ENCODE results near the gene SPTLC2. TPM values are rescaled to one million over a fixed set of nuclear protein-coding genes. Genes with fewer than 3 reads are reported as not detected.
A peak's percentile ranks its signal among the peaks of the same experiment; 100 is the strongest.

Gene SPTLC2
- total RNA-seq, 1 experiment from 2014 or later = 45.9 TPM

DNA sequence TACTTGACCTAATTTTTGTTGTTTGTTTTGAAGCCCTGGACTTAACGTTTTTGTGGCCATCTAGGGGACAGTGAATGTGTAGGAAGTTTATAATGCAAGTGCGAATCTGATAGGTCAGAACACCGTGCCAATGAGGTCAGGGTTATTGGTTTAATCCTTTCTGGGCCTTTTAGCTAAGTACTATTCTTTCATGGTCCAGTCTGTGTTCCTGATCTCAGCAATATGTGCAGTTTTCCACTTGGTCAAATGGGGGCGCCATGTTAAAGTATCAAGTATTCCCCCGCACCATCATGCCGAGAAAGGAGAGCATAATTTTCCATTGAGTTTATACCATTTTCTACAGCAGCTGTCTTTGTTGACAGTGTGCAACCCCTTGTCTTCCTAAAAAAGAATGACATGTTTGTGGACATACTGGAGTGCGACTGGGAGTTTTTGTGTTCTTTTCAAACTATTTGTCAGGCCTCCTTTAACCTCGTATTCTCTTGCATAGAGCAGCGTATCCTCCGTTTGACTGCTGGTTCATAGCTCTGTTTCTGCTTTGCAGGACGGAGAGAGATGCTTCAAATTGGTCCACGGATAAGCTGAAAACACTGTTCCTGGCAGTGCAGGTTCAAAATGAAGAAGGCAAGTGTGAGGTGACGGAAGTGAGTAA, 157.2 kb downstream of the SPTLC2 start:
- H3K4me3 Mint-ChIP-seq (ENCODE audit: low read depth, unreplicated experiment) = peak overlapping the region; percentile 91
- no peaks in the 10 kb centered on the region for H3K27me3 Mint-ChIP-seq (ENCODE audit: unreplicated experiment)
- TF ChIP-seq, protein P1, sequence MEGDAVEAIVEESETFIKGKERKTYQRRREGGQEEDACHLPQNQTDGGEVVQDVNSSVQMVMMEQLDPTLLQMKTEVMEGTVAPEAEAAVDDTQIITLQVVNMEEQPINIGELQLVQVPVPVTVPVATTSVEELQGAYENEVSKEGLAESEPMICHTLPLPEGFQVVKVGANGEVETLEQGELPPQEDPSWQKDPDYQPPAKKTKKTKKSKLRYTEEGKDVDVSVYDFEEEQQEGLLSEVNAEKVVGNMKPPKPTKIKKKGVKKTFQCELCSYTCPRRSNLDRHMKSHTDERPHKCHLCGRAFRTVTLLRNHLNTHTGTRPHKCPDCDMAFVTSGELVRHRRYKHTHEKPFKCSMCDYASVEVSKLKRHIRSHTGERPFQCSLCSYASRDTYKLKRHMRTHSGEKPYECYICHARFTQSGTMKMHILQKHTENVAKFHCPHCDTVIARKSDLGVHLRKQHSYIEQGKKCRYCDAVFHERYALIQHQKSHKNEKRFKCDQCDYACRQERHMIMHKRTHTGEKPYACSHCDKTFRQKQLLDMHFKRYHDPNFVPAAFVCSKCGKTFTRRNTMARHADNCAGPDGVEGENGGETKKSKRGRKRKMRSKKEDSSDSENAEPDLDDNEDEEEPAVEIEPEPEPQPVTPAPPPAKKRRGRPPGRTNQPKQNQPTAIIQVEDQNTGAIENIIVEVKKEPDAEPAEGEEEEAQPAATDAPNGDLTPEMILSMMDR (IDR thresholded peaks at IDR 0.05; ENCODE audit: unreplicated experiment) = peak; percentile 52
- H3K27ac Mint-ChIP-seq (ENCODE audit: unreplicated experiment) = peak overlapping the region; percentile 95
- peaks cover 12% of the 10 kb centered on the region for H3K4me1 Mint-ChIP-seq (ENCODE audit: low read depth, unreplicated experiment)
- H3K9me3 Mint-ChIP-seq (ENCODE audit: low read depth, unreplicated experiment) = no peaks in the 10 kb centered on the region
- peaks cover 61% of the 10 kb centered on the region for H3K36me3 Mint-ChIP-seq (ENCODE audit: insufficient read depth, unreplicated experiment)
- peak; percentile 63 for DNase-seq
- TSS peak; percentile 44 for BruUV-seq (replicated peaks)
- CTCF ChIA-PET = interaction anchor here (1.3 kb wide), 1 partner anchor 39 kb away, joined by 3 read pairs; the partner anchor contains the start of gene ISM2
- intact Hi-C loops (cut with micrococcal nuclease; ENCODE audit: unreplicated experiment) = loop anchor here (2.0 to 5.0 kb wide), 2 partner anchors 137 to 248 kb away; partner anchors contain the start of genes GSTZ1 and POMT2

DNA sequence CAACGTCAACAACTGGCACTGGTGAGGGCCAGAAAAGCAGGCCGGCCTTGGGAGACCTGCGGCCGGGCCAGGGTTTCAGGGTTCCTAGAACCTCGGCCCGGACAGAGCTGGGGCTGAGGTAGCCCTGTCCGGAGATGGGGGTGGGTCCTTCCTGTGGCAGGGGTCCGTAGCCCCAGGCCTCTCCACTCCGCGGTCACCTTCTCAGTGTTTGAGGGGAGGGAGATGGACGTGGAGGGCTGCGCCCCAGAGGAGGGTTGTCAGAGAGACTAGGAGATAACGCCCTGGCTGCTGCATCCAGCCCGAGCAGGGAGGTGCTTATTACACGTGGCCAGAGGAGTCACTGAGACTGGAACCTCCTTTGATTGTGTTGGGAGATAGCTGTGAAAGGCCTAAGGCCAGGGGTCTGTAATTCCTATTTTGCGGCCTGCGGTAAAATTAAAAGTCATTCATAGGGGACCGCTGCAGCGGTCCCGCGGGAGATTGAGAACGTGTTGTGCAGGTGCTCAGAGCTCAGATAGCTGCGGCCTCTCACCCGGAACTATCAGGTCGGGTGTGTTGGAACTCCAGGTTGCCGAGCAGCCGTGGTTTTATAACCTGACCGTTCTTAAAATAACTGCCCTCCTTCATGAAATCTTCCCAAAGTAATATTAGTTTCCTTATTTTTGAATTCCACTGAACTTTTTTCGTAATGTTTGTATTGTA, 158.0 kb downstream of the SPTLC2 start:
- peaks cover 12% of the 10 kb centered on the region for H3K4me1 Mint-ChIP-seq (ENCODE audit: low read depth, unreplicated experiment)
- no peaks in the 10 kb centered on the region for H3K27me3 Mint-ChIP-seq (ENCODE audit: unreplicated experiment)
- no TSS peak for BruUV-seq (replicated peaks)
- peak overlapping the region; percentile 95 for H3K27ac Mint-ChIP-seq (ENCODE audit: unreplicated experiment)
- H3K9me3 Mint-ChIP-seq (ENCODE audit: low read depth, unreplicated experiment) = no peaks in the 10 kb centered on the region
- intact Hi-C loops (cut with micrococcal nuclease; ENCODE audit: unreplicated experiment) = loop anchor here (2.0 to 5.0 kb wide), 2 partner anchors 136 to 248 kb away; partner anchors contain the start of genes GSTZ1 and POMT2
- DNase-seq = peak; percentile 9
- peak overlapping the region; percentile 91 for H3K4me3 Mint-ChIP-seq (ENCODE audit: low read depth, unreplicated experiment)
- H3K36me3 Mint-ChIP-seq (ENCODE audit: insufficient read depth, unreplicated experiment) = peaks cover 55% of the 10 kb centered on the region
- CTCF ChIA-PET = interaction anchor here (1.3 kb wide), 1 partner anchor 40 kb away, joined by 3 read pairs; the partner anchor contains the start of gene ISM2
- TF ChIP-seq, protein P1 (IDR thresholded peaks at IDR 0.05; ENCODE audit: unreplicated experiment) = no peak

GRCh38 chr14:77457522-77458248, 158.8 kb downstream of the SPTLC2 start, which contains the start of the genes AHSA1 and VIPAS39:
Gene AHSA1 (plus strand): TSS chr14:77458093. CDS start chr14:77458190, 97 bp downstream.
Gene VIPAS39 (minus strand): TSS chr14:77457601. CDS start chr14:77454102, 3,499 bp downstream.
- peak; percentile 92 for DNase-seq
- TF ChIP-seq, protein P1 (IDR thresholded peaks at IDR 0.05; ENCODE audit: unreplicated experiment) = no peak
- CTCF ChIA-PET = no interaction called here
- Mint-ChIP-seq H3K27ac (ENCODE audit: unreplicated experiment) (peak within 1 kb of the TSS; percentile 95), H3K4me1 (ENCODE audit: low read depth, unreplicated experiment) (peaks cover 12% of the 10 kb centered on the region), H3K36me3 (ENCODE audit: insufficient read depth, unreplicated experiment) (peaks cover 61% of the 10 kb centered on the region), H3K4me3 (ENCODE audit: low read depth, unreplicated experiment) (peak within 1 kb of the TSS; percentile 91), H3K27me3 (ENCODE audit: unreplicated experiment) (no peaks in the 10 kb centered on the region), H3K9me3 (ENCODE audit: low read depth, unreplicated experiment) (no peaks in the 10 kb centered on the region)
- intact Hi-C loops (cut with micrococcal nuclease; ENCODE audit: unreplicated experiment) = loop anchor here (2.0 to 5.0 kb wide), 2 partner anchors 135 to 249 kb away; partner anchors contain the start of genes GSTZ1 and POMT2
- BruUV-seq (replicated peaks) = no TSS peak

DNA sequence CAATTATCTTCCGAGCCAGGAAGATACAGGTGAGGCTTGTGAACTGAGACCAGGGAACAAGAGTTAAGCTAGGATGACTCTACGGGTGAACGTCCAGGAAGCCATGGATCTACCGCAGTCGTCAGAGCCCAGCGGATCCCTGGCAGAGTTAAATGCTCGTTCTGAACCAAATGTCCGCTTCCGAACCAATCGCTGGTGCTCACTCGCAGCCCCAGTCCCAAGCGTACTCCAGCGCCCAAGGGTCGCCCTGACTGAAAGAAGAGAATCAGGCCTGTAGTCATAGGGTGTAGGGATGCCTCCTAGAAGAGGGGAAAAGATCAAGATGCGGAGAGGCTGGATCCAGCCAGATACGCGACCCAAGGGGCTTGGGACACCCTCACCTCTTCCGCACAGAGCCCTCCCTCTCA, 159.3 kb downstream of the SPTLC2 start:
- peaks cover 61% of the 10 kb centered on the region for H3K36me3 Mint-ChIP-seq (ENCODE audit: insufficient read depth, unreplicated experiment)
- H3K4me3 Mint-ChIP-seq (ENCODE audit: low read depth, unreplicated experiment) = peak overlapping the region; percentile 91
- H3K4me1 Mint-ChIP-seq (ENCODE audit: low read depth, unreplicated experiment) = peaks cover 12% of the 10 kb centered on the region
- TF ChIP-seq, protein P1 (IDR thresholded peaks at IDR 0.05; ENCODE audit: unreplicated experiment) = no peak
- no peaks in the 10 kb centered on the region for H3K9me3 Mint-ChIP-seq (ENCODE audit: low read depth, unreplicated experiment)
- CTCF ChIA-PET = no interaction called here
- H3K27me3 Mint-ChIP-seq (ENCODE audit: unreplicated experiment) = no peaks in the 10 kb centered on the region
- no peak for DNase-seq
- intact Hi-C loops (cut with micrococcal nuclease; ENCODE audit: unreplicated experiment) = loop anchor here (5.0 kb wide), 1 partner anchor 135 kb away; the partner anchor contains the start of genes GSTZ1 and POMT2
- H3K27ac Mint-ChIP-seq (ENCODE audit: unreplicated experiment) = peak overlapping the region; percentile 95
- no TSS peak for BruUV-seq (replicated peaks)
